AG10803 (cell line): Measurements from ENCODE around the gene LLCFC1.

Experiments
- DNase-seq: peaks from one replicate; pipeline ENCODE4 v3.0.0; 2010; ENCODE audit warnings: low read depth
- H3K4me3 ChIP-seq: 2 replicates; pipeline ENCODE4 v1.5.1; 2011; ENCODE audit warnings: mild to moderate bottlenecking, low read length, control low read depth
- TF ChIP-seq, protein P1 (sequence below): conservative IDR thresholded peaks from 2 replicates; pipeline ENCODE4 v1.5.1; 2011; ENCODE audit warnings: mild to moderate bottlenecking, low read length, control low read depth, inconsistent platforms

Gene LLCFC1

DNA sequence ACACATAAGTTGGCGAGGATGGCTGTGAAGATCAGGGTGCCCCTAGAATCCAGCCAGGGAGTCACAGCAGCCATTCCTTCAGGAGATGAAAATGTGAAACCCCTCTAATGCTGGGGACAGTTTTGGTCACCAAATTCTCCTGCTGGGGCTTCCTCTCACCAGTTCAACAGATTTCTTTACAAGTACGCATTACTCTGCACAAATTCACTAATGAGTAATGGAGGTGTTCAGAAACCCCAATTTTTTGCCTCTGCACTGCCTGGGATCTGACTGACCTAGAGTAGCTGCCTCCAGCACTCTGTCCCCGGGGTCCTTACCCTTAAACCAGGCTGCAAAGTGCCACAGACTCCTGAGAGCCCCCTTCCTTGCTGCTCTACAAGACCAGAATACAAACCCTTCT is 21.8 kb upstream of the LLCFC1 start:
- TF ChIP-seq, protein P1, sequence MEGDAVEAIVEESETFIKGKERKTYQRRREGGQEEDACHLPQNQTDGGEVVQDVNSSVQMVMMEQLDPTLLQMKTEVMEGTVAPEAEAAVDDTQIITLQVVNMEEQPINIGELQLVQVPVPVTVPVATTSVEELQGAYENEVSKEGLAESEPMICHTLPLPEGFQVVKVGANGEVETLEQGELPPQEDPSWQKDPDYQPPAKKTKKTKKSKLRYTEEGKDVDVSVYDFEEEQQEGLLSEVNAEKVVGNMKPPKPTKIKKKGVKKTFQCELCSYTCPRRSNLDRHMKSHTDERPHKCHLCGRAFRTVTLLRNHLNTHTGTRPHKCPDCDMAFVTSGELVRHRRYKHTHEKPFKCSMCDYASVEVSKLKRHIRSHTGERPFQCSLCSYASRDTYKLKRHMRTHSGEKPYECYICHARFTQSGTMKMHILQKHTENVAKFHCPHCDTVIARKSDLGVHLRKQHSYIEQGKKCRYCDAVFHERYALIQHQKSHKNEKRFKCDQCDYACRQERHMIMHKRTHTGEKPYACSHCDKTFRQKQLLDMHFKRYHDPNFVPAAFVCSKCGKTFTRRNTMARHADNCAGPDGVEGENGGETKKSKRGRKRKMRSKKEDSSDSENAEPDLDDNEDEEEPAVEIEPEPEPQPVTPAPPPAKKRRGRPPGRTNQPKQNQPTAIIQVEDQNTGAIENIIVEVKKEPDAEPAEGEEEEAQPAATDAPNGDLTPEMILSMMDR: no peak
- DNase-seq: no peak

DNA sequence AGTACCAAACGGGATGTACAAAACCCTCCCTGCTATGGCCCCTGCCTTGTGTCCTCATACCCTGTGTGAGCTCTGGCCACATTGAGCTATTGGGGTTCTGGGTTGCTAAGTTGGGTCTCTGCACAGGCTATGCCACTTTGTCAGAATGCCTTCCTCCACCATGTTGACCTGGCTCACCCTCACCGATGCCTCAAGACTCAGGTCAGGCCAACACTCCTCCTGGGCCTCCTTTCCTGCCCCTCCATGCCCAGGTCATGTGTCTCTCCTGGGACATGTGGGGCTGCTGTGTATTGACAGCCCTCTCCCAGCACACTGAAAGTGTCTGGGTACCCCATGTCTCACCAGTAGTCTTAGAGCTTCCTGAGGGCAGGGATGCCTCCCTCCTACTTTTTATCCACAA is 20.4 kb upstream of the LLCFC1 start:
- no peak for DNase-seq
- TF ChIP-seq, protein P1: no peak

More for the DNA sequence above, 21.8 kb upstream of the LLCFC1 start:
- H3K4me3 ChIP-seq: no peak overlapping the region

DNA sequence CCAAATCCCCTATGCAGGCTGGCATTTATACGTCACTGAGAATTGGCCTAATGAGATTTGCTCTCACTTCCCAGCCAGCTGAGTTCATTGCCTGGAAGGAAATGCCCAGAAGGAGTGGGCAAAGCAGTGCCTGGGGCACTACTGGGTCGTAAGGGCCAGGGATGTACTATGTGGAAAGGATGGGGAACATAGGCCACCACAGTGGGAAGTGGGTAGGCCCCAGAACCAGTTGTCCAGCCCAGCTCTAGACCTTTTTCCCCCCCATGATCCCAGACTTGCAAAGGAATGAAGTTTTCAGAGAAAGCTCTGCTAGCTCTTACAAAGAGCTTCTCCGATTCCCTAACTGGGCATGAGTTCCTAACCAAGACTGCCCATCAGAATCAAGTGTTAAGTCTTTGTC is 19.6 kb upstream of the LLCFC1 start:
- no peak for DNase-seq
- TF ChIP-seq, protein P1: no peak
- H3K4me3 ChIP-seq: no peak overlapping the region

More for the DNA sequence above, 20.4 kb upstream of the LLCFC1 start:
- H3K4me3 ChIP-seq: no peak overlapping the region

DNA sequence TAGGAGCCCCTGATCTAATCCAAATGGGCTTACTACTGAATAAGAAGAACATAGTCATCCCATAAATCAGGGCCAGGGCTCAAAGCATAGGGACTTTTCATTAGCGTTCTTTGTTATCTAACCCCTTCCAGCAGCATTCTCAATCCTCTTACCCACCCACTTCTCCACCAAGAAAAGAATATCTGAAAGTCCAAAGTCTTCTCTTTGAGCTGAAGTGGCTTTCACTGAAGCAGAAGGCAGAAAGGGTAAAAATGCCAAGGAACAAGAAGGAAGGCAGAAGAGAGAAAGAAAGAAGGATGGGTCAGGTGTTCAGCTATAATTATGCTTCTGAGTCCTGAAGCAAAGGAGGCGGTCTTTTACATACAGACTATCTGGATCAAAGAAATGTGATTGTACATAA is 15.9 kb upstream of the LLCFC1 start:
- no peak overlapping the region for H3K4me3 ChIP-seq
- no peak for DNase-seq
- TF ChIP-seq, protein P1: no peak

DNA sequence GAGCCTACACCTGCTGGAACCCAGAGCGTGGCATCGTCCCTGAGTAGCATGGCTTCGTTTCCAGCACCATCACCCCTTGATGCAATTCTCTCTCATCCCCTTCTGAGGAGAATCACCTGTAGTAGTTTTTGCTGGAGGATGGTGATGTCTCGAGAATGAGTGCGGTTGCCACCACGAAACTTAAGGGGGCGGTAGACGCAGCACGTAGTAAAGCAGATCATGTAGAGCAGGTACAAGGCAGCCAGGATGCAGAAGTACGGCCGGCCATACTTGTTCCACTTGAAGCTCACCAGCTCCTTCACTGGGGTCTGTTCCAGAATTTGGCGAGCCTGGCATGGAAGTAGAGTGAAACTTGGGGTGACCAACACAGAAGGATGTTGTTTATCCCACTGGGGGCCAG is 13.9 kb upstream of the LLCFC1 start:
- TF ChIP-seq, protein P1: no peak
- no peak for DNase-seq

DNA sequence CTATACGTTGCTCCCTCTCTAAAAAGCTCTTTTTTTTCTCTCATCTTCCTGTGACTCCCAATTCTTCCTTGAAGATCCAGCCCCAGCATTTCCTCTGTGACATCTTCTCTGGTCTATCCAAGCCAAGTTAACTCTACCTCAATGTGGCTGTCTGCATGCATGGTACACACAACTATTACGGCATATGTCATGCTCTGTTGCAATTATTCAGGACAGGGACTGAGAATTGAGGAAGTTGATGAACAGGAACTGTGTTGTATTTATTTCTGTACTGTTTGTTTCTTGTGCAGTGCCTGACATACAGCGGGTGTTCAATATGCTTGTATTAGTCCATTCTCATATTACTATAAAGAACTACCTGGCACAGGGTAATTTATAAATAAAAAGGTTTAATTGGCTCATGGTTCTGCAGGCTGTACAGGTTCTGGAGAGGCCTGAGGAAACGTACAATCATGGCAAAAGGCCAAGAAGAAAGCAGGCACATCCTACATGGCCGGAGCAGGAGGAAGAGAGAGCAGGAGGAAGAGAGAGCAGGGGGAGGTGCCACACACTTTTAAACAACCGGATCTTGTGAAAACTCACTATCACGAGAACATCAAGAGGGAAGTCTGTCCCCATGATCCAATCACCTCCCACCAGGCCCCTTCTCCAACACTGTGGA is 12.1 kb upstream of the LLCFC1 start:
- TF ChIP-seq, protein P1: no peak
- no peak overlapping the region for H3K4me3 ChIP-seq
- no peak for DNase-seq

More for the DNA sequence above, 13.9 kb upstream of the LLCFC1 start:
- no peak overlapping the region for H3K4me3 ChIP-seq

DNA sequence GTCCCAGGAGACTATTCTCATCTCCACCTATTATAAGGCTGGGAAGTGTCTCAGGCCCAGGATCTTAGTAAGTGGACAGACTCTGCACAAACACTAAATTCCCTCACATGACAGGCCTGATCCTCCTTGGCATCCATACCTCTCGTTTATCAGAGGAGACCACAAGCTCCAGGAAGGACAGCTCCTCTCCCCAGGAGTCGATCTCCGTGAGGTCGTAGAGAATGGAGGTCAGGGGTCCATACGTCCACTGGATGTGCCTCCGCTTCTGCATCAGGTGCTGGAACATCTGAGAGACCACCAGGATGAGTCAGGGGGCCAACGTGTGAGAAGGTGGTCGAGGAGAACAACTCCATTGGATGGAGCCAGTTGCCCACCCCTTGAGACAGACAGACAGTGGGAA is 11.3 kb upstream of the LLCFC1 start:
- no peak for DNase-seq
- no peak overlapping the region for H3K4me3 ChIP-seq
- TF ChIP-seq, protein P1: no peak
